MCF 10A (cell line): ENCODE data around the gene TMCC1. TPM values are rescaled to one million over a fixed set of nuclear protein-coding genes. Genes with fewer than 3 reads are reported as not detected.

Experiments
- BruUV-seq: library from RNA; stranded (reverse); fragments of 400-500 nt; replicated peaks from 2 replicates; lab custom pipeline; 2021; lab: Mats Ljungman, UMichigan
- CTCF ChIA-PET: fragments of 300-600 bp; sonication (Branson Sonifier 250); formaldehyde crosslinking; extraction: SDS; loops from one replicate; lab custom pipeline; 2021; ENCODE audit warnings: antibody characterized with exemption, inconsistent platforms; lab: Yijun Ruan, JAX
- POLR2A ChIA-PET: fragments of 300-600, 350-650 bp; sonication (Branson Sonifier 250); formaldehyde crosslinking; extraction: SDS; loops from one replicate; lab custom pipeline; 2020; ENCODE audit warnings: antibody characterized with exemption, inconsistent platforms; lab: Yijun Ruan, JAX
- DNase-seq: peaks from one replicate; pipeline ENCODE4 v3.0.0-alpha.2; 2018; ENCODE audit not compliant: unreplicated experiment
- H3K27ac Mint-ChIP-seq: one replicate; pipeline ENCODE4 v1.8.0; 2022; ENCODE audit warnings: mild to moderate bottlenecking, low read depth, mixed read lengths; ENCODE audit not compliant: unreplicated experiment
- H3K27me3 Mint-ChIP-seq: one replicate; pipeline ENCODE4 v1.8.0; 2022; ENCODE audit warnings: mixed read lengths; ENCODE audit not compliant: insufficient read depth, unreplicated experiment
- H3K36me3 Mint-ChIP-seq: one replicate; pipeline ENCODE4 v1.8.0; 2022; ENCODE audit warnings: mild to moderate bottlenecking, moderate library complexity, mixed read lengths; ENCODE audit not compliant: insufficient read depth, unreplicated experiment
- H3K4me1 Mint-ChIP-seq: one replicate; pipeline ENCODE4 v1.8.0; 2022; ENCODE audit warnings: mixed read lengths; ENCODE audit not compliant: insufficient read depth, unreplicated experiment
- H3K4me3 Mint-ChIP-seq: one replicate; pipeline ENCODE4 v1.8.0; 2022; ENCODE audit warnings: mild to moderate bottlenecking, moderate library complexity, mixed read lengths; ENCODE audit not compliant: unreplicated experiment
- H3K9me3 Mint-ChIP-seq: one replicate; pipeline ENCODE4 v1.8.0; 2022; ENCODE audit warnings: mixed read lengths; ENCODE audit not compliant: unreplicated experiment
- intact Hi-C: fragments of 100-400 bp; cut with micrococcal nuclease; formaldehyde crosslinking; loops from 2 replicates; pipeline ENCODE4 v1.14.1; 2022
- total RNA-seq: library from RNA; stranded (reverse); gene quantifications from 2 replicates; pipeline ENCODE4 v1.2.3, GENCODE V29; 2022
- TF ChIP-seq, protein P1 (sequence below): fragments of 200-600 bp; IDR thresholded peaks from one replicate; pipeline ENCODE4 v1.8.0; 2022; ENCODE audit warnings: antibody characterized with exemption, mild to moderate bottlenecking; ENCODE audit not compliant: unreplicated experiment

TMCC1 gene
- total RNA-seq, 1 experiment from 2014 or later, result 31.2 TPM

DNA sequence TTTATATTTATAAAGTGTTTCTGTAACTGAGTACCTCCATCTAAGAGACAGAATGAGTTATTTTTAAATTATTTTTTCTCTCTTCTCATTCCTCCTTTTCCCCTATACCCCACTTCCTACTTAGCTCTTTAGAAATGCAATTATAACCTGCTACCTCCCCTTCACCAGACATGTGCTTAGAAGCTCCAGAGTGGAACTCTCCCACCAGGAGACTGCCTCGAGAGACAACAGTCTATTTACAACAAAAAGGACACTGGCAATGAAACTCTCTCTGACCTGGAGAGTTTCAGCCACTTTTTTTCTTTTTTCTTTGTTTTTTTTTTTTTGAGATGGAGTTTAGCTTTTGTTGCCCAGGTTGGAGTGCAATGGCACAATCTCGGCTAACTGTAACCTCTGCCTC is 177.7 kb downstream of the TMCC1 start:
- Mint-ChIP-seq H3K4me1 (peaks cover 1% of the 10 kb centered on the region), H3K27ac (peak overlapping the region; percentile 5), H3K36me3 (peaks cover 18% of the 10 kb centered on the region), H3K4me3 (no peak overlapping the region), H3K9me3 (no peaks in the 10 kb centered on the region), H3K27me3 (no peaks in the 10 kb centered on the region)
- TF ChIP-seq, protein P1, sequence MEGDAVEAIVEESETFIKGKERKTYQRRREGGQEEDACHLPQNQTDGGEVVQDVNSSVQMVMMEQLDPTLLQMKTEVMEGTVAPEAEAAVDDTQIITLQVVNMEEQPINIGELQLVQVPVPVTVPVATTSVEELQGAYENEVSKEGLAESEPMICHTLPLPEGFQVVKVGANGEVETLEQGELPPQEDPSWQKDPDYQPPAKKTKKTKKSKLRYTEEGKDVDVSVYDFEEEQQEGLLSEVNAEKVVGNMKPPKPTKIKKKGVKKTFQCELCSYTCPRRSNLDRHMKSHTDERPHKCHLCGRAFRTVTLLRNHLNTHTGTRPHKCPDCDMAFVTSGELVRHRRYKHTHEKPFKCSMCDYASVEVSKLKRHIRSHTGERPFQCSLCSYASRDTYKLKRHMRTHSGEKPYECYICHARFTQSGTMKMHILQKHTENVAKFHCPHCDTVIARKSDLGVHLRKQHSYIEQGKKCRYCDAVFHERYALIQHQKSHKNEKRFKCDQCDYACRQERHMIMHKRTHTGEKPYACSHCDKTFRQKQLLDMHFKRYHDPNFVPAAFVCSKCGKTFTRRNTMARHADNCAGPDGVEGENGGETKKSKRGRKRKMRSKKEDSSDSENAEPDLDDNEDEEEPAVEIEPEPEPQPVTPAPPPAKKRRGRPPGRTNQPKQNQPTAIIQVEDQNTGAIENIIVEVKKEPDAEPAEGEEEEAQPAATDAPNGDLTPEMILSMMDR, result no peak
- intact Hi-C loops, result no loop called here
- no TSS peak for BruUV-seq
- no peak for DNase-seq
- ChIA-PET CTCF (interaction anchor here (0.6 kb wide), 1 partner anchor 45 kb away, joined by 3 read pairs; no protein-coding TSS in a partner anchor), POLR2A (interaction anchor here (0.6 kb wide), 2 partner anchors 12 to 57 kb away, joined by 3 read pairs; no protein-coding TSS in a partner anchor)

DNA sequence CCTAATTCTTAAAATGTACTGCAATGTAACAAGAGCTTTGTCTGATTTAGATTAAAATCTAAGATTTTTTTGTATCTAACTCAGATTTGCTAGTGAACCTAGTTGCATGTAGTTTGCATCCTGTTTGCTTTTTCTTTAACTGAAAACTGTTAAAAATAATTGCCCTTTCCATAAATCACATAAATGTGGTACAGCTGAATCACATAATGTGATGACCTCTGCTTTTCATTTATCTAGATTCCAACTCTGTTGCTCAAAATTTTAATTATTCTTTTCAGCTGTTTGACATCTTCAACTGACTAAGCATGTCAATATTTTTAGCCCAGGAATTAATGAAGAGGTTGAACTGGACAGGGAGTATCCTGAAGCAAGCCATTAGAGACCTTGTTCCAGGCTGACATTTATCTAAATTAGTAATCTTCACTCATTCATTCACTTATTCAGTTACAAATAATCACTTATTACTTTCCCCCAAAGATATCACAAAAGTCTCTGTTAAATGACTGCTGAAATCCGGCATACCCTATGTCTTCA is 185.1 kb downstream of the TMCC1 start:
- ChIA-PET CTCF (interaction anchor here (0.6 to 1.0 kb wide), 2 partner anchors 12 to 218 kb away, joined by 3 to 4 read pairs; no protein-coding TSS in a partner anchor), POLR2A (interaction anchor here (1.2 to 1.7 kb wide), 2 partner anchors 12 to 15 kb away, joined by 4 to 8 read pairs; no protein-coding TSS in a partner anchor)
- Mint-ChIP-seq H3K4me1 (peaks cover 8% of the 10 kb centered on the region), H3K36me3 (peaks cover 19% of the 10 kb centered on the region), H3K27me3 (no peaks in the 10 kb centered on the region), H3K9me3 (no peaks in the 10 kb centered on the region), H3K27ac (no peak overlapping the region), H3K4me3 (no peak overlapping the region)
- DNase-seq, result no peak
- BruUV-seq, result no TSS peak
- intact Hi-C loops, result no loop called here
- TF ChIP-seq, protein P1, result no peak

DNA sequence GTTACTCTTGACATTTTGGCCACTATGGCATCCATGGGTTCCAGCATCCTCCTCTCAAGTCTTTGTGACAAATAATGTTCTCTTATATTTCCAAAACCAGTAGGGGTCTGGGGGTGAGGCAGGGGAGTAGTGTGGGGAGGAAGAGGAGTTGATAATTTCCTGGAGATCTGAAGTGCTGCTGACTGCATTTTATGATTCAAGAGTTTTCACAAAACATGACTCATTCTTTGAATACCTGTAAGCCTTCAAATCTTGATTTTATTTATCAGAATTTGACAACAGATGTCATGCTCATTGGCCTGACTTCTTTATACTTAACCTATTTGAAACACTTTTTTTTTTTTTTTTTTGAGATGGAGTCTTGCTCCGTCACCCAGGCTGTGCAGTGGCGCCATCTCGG is 188.2 kb downstream of the TMCC1 start:
- intact Hi-C loops, result no loop called here
- Mint-ChIP-seq H3K27me3 (no peaks in the 10 kb centered on the region), H3K36me3 (peaks cover under 1% of the 10 kb centered on the region), H3K4me1 (peaks cover 11% of the 10 kb centered on the region), H3K4me3 (no peak overlapping the region), H3K9me3 (no peaks in the 10 kb centered on the region), H3K27ac (no peak overlapping the region)
- ChIA-PET CTCF (interaction anchor here (0.6 kb wide), 1 partner anchor 117 kb away, joined by 3 read pairs; no protein-coding TSS in a partner anchor), POLR2A (no interaction called here)
- BruUV-seq, result no TSS peak
- no peak for DNase-seq
- TF ChIP-seq, protein P1, result no peak

DNA sequence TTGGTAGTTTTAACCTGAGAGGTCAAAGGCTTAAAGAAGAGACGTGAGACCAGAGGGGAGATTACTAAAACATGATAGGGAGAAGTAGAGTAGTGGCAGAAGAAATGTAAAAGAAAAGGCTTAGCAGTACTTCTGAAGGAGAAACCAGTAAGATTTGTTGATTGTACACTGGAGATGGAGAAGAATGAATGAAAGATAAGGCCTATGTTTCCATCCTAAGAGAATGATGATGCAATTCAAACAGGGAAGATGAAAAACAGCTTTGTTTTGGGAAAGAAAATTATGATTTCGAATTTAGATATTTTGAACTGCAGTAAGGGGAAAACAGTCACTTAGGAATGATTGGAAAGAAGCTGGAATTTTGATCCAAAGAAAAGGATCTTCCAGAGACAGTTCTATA is 189.6 kb downstream of the TMCC1 start:
- BruUV-seq, result no TSS peak
- no peaks in the 10 kb centered on the region for H3K9me3 Mint-ChIP-seq
- POLR2A ChIA-PET, result interaction anchor here (0.7 to 2.9 kb wide), 4 partner anchors 12 to 58 kb away, joined by 3 to 10 read pairs (median 4); no protein-coding TSS in a partner anchor
- H3K27me3 Mint-ChIP-seq, result no peaks in the 10 kb centered on the region
- H3K27ac Mint-ChIP-seq, result peak overlapping the region; percentile 8
- no peak overlapping the region for H3K4me3 Mint-ChIP-seq
- TF ChIP-seq, protein P1, result no peak
- intact Hi-C loops, result no loop called here
- no peak for DNase-seq
- H3K4me1 Mint-ChIP-seq, result peaks cover 11% of the 10 kb centered on the region
- CTCF ChIA-PET, result no interaction called here
- no peaks in the 10 kb centered on the region for H3K36me3 Mint-ChIP-seq
